ENCODE data around the gene CHTF18.
"Not testable (repeated sequence)": the region's sequence is repeated elsewhere in the genome, so short reads cannot be mapped to it uniquely, and the experiment has no call there.

The CHTF18 gene

GRCh38 chr16:825341-826061 lies 37.1 kb downstream of the CHTF18 start:
- peak in 37 of 51 donors; percentile 8 to 84 (median 41) for DNase-seq

- DNase-seq, result no peak
Observed at GRCh38 chr16:827513-827912, 39.1 kb downstream of the CHTF18 start.

GRCh38 chr16:828891-829290 lies 40.5 kb downstream of the CHTF18 start:
- DNase-seq, result no peak

- DNase-seq, result no peak
Observed at GRCh38 chr16:830107-830870, 41.9 kb downstream of the CHTF18 start.

- DNase-seq, result no peak
Observed at GRCh38 chr16:830871-831570, 42.6 kb downstream of the CHTF18 start.

- no peak for DNase-seq
Observed at GRCh38 chr16:831571-832413, 43.4 kb downstream of the CHTF18 start.

GRCh38 chr16:832652-833336 lies 44.4 kb downstream of the CHTF18 start:
- no peak for DNase-seq

- DNase-seq, result no peak
Observed at GRCh38 chr16:833411-833810, 45.0 kb downstream of the CHTF18 start.

- no peak for DNase-seq
Observed at GRCh38 chr16:835373-835772, 47.0 kb downstream of the CHTF18 start.

- no peak for DNase-seq
Observed at GRCh38 chr16:836221-836620, 47.8 kb downstream of the CHTF18 start.

- DNase-seq, result not testable (repeated sequence)
Observed at GRCh38 chr16:836822-837221, 48.4 kb downstream of the CHTF18 start.

- no peak for DNase-seq
Observed at GRCh38 chr16:838741-839140, 50.3 kb downstream of the CHTF18 start.

- DNase-seq, result no peak
Observed at GRCh38 chr16:839643-840408, 51.4 kb downstream of the CHTF18 start.

- no peak for DNase-seq
Observed at GRCh38 chr16:840561-841454, 52.4 kb downstream of the CHTF18 start.

- DNase-seq, result no peak
Observed at GRCh38 chr16:841455-842060, 53.1 kb downstream of the CHTF18 start.

GRCh38 chr16:842061-842476 lies 53.6 kb downstream of the CHTF18 start:
- DNase-seq, result peak in 24 of 51 donors; percentile 4 to 72 (median 39)

GRCh38 chr16:842711-843560 lies 54.5 kb downstream of the CHTF18 start:
- DNase-seq, result peak in 5 of 51 donors; percentile 9 to 60 (median 19)
